Measurements from ENCODE around the gene SMARCA2.

DNA sequence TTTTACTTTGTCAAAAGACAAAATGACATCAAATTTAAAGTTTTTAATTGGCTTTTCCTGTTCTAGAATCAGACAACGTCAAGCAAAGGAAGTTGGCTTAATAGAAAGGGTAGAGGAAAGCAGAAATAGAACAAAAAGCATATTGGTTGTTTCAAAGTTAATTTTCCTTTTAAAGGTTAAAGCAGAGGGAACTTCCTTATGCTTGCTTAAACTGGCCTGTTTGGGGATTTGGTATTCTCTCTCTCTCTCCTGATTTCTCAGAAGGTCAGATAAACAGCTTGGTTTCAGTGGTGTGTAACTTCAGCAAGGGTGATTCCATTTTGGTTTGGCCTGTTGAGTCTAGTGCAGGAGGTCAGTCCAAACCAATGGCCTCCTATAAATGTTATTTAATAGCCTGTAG, 127.1 kb downstream of the SMARCA2 start:
- TF ChIP-seq, protein P1, sequence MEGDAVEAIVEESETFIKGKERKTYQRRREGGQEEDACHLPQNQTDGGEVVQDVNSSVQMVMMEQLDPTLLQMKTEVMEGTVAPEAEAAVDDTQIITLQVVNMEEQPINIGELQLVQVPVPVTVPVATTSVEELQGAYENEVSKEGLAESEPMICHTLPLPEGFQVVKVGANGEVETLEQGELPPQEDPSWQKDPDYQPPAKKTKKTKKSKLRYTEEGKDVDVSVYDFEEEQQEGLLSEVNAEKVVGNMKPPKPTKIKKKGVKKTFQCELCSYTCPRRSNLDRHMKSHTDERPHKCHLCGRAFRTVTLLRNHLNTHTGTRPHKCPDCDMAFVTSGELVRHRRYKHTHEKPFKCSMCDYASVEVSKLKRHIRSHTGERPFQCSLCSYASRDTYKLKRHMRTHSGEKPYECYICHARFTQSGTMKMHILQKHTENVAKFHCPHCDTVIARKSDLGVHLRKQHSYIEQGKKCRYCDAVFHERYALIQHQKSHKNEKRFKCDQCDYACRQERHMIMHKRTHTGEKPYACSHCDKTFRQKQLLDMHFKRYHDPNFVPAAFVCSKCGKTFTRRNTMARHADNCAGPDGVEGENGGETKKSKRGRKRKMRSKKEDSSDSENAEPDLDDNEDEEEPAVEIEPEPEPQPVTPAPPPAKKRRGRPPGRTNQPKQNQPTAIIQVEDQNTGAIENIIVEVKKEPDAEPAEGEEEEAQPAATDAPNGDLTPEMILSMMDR (IDR thresholded peaks at IDR 0.05): no peak
- TF ChIP-seq EZH2 (IDR thresholded peaks at IDR 0.05) (no peak), EZH2phosphoT487 (IDR thresholded peaks at IDR 0.05) (no peak)
